ENCODE results near the gene NOS1. TPM values are rescaled to one million over a fixed set of nuclear protein-coding genes. Genes with fewer than 3 reads are reported as not detected.

The NOS1 gene
- total RNA-seq, 2 experiments from 2014 or later = not detected

- ChIA-PET POLR2A (no interaction called here), CTCF (ENCODE audit: unreplicated experiment) (no interaction called here)
- TF ChIP-seq, protein P1, sequence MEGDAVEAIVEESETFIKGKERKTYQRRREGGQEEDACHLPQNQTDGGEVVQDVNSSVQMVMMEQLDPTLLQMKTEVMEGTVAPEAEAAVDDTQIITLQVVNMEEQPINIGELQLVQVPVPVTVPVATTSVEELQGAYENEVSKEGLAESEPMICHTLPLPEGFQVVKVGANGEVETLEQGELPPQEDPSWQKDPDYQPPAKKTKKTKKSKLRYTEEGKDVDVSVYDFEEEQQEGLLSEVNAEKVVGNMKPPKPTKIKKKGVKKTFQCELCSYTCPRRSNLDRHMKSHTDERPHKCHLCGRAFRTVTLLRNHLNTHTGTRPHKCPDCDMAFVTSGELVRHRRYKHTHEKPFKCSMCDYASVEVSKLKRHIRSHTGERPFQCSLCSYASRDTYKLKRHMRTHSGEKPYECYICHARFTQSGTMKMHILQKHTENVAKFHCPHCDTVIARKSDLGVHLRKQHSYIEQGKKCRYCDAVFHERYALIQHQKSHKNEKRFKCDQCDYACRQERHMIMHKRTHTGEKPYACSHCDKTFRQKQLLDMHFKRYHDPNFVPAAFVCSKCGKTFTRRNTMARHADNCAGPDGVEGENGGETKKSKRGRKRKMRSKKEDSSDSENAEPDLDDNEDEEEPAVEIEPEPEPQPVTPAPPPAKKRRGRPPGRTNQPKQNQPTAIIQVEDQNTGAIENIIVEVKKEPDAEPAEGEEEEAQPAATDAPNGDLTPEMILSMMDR (conservative IDR thresholded peaks at IDR 0.05; ENCODE audit: low read length) = no peak
- TF ChIP-seq EZH2phosphoT487 (IDR thresholded peaks at IDR 0.05; ENCODE audit: borderline replicate concordance, low read depth, low read length) = no peak
- no peaks in the 10 kb centered on the region for H3K36me3 ChIP-seq (ENCODE audit: insufficient read depth, low read length)
- H3K79me2 ChIP-seq (ENCODE audit: insufficient read depth, low read depth, low read length) = no peaks in the 10 kb centered on the region
- H3K4me2 ChIP-seq (ENCODE audit: low read length) = no peak overlapping the region
- no peak overlapping the region for H3K4me3 ChIP-seq (ENCODE audit: low read depth, low read length, poor library complexity, severe bottlenecking)
- H3K4me1 ChIP-seq (ENCODE audit: insufficient read depth, low read length, poor library complexity, severe bottlenecking) = no peaks in the 10 kb centered on the region
- H4K20me1 ChIP-seq (ENCODE audit: insufficient read depth, low read length) = no peaks in the 10 kb centered on the region
- no peaks in the 10 kb centered on the region for H3K9me3 ChIP-seq (ENCODE audit: low read length)
- no peaks in the 10 kb centered on the region for H3K9me2 ChIP-seq (ENCODE audit: insufficient read depth, low read length)
- BruUV-seq (replicated peaks) = no TSS peak
- no peak overlapping the region for H3K27ac ChIP-seq (ENCODE audit: low read depth, low read length, poor library complexity, severe bottlenecking)
- H2AFZ ChIP-seq (ENCODE audit: low read length) = no peak overlapping the region
- DNase-seq (ENCODE audit: low spot score) = no peak
- intact Hi-C loops (cut with micrococcal nuclease; ENCODE audit: unreplicated experiment) = no loop called here
These were observed 39.0 kb downstream of the NOS1 start for GRCh38 chr12:117322428-117322827.

DNA sequence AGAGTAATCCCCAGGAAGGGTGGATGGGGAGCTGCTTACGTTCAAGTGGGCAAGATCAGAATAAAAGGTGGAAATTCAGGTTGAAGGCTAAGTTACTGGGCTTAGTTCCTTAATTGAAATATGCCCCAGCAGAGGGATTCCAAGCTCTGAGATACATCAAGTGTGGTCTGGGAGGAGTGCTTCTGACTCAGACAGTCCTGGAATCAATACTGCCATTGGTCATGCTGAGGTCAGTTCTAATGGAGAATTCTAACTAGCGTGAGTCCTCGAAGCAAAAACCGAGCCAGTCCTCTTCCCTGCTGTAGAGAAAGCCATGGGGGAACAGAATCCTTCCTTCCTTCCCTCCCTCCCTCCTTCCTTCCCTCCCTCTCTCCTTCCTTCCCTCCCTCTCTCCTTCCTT, 39.9 kb downstream of the NOS1 start:
- Histone ChIP-seq H2AFZ (ENCODE audit: low read length) (no peak overlapping the region), H3K4me2 (ENCODE audit: low read length) (no peak overlapping the region), H3K4me1 (ENCODE audit: insufficient read depth, low read length, poor library complexity, severe bottlenecking) (no peaks in the 10 kb centered on the region), H3K9me2 (ENCODE audit: insufficient read depth, low read length) (no peaks in the 10 kb centered on the region), H3K4me3 (ENCODE audit: low read depth, low read length, poor library complexity, severe bottlenecking) (no peak overlapping the region), H3K79me2 (ENCODE audit: insufficient read depth, low read depth, low read length) (no peaks in the 10 kb centered on the region), H3K9me3 (ENCODE audit: low read length) (no peaks in the 10 kb centered on the region), H3K36me3 (ENCODE audit: insufficient read depth, low read length) (no peaks in the 10 kb centered on the region), H3K27ac (ENCODE audit: low read depth, low read length, poor library complexity, severe bottlenecking) (no peak overlapping the region), H4K20me1 (ENCODE audit: insufficient read depth, low read length) (no peaks in the 10 kb centered on the region)
- intact Hi-C loops (cut with micrococcal nuclease; ENCODE audit: unreplicated experiment) = no loop called here
- no TSS peak for BruUV-seq (replicated peaks)
- TF ChIP-seq, protein P1 (conservative IDR thresholded peaks at IDR 0.05; ENCODE audit: low read length) = no peak
- no peak for TF ChIP-seq EZH2phosphoT487 (IDR thresholded peaks at IDR 0.05; ENCODE audit: borderline replicate concordance, low read depth, low read length)
- POLR2A ChIA-PET = no interaction called here
- CTCF ChIA-PET (ENCODE audit: unreplicated experiment) = no interaction called here
- DNase-seq (ENCODE audit: low spot score) = no peak

DNA sequence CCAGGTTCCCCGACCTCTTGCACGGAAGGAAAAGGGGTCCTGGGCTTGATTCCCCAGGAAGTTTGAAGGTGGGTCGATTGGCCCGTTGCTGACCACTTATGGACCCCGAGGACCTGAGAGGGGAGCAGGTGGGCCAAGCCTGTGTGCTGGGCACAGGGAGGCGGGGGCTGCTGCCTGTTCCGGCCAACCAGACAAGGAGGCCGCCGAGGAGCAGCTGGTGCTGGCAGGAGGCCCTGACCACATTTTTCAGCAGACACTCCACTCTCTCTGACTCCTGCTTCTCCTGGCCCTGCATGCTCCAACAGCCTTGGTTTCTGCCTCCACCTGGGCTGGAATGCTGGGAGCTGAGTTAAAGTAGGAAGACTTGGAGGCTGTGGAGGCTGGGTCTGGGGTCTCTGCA, 42.8 kb downstream of the NOS1 start:
- Histone ChIP-seq H3K9me3 (ENCODE audit: low read length) (no peaks in the 10 kb centered on the region), H3K4me3 (ENCODE audit: low read depth, low read length, poor library complexity, severe bottlenecking) (no peak overlapping the region), H3K9me2 (ENCODE audit: insufficient read depth, low read length) (no peaks in the 10 kb centered on the region), H3K4me1 (ENCODE audit: insufficient read depth, low read length, poor library complexity, severe bottlenecking) (no peaks in the 10 kb centered on the region), H3K4me2 (ENCODE audit: low read length) (no peak overlapping the region), H2AFZ (ENCODE audit: low read length) (no peak overlapping the region), H3K36me3 (ENCODE audit: insufficient read depth, low read length) (no peaks in the 10 kb centered on the region), H3K79me2 (ENCODE audit: insufficient read depth, low read depth, low read length) (no peaks in the 10 kb centered on the region), H3K27ac (ENCODE audit: low read depth, low read length, poor library complexity, severe bottlenecking) (no peak overlapping the region), H4K20me1 (ENCODE audit: insufficient read depth, low read length) (no peaks in the 10 kb centered on the region)
- DNase-seq (ENCODE audit: low spot score) = no peak
- intact Hi-C loops (cut with micrococcal nuclease; ENCODE audit: unreplicated experiment) = no loop called here
- ChIA-PET CTCF (ENCODE audit: unreplicated experiment) (no interaction called here), POLR2A (no interaction called here)
- TF ChIP-seq EZH2phosphoT487 (IDR thresholded peaks at IDR 0.05; ENCODE audit: borderline replicate concordance, low read depth, low read length) = no peak
- TF ChIP-seq, protein P1 (conservative IDR thresholded peaks at IDR 0.05; ENCODE audit: low read length) = no peak
- BruUV-seq (replicated peaks) = no TSS peak
